Natural killer cell (primary cell): ENCODE measurements around the gene CDC20. TPM values are rescaled to one million over a fixed set of nuclear protein-coding genes. Genes with fewer than 3 reads are reported as not detected.

Experiments used
- ATAC-seq, 3 donors: fragments of 150-1000 bp in 2 of 3; fragments of 200-7000 bp in 1 of 3; cut with Tn5 transposase; 1 replicate in 1 of 3; 2 replicates in 2 of 3; pipeline ENCODE4 v1.10.0; 2021; ENCODE audit warnings: mild to moderate bottlenecking in 2 of 3, moderate library complexity in 2 of 3
- DNase-seq, 2 donors: peaks; one replicate each; pipeline versions ENCODE4 v3.0.0 to v3.0.0-alpha.2; 2013 to 2021; ENCODE audit warnings: mixed read lengths in 1 of 2
- H3K27ac ChIP-seq: one replicate; pipeline ENCODE4 v1.5.1; 2013; ENCODE audit warnings: mild to moderate bottlenecking, low read length
- H3K27me3 ChIP-seq: one replicate; pipeline ENCODE4 v1.6.1; 2013; ENCODE audit warnings: low read length; ENCODE audit not compliant: control insufficient read depth, insufficient read depth
- H3K36me3 ChIP-seq: one replicate; pipeline ENCODE4 v1.6.1; 2013; ENCODE audit warnings: low read length; ENCODE audit not compliant: control insufficient read depth, insufficient read depth
- H3K4me1 ChIP-seq: one replicate; pipeline ENCODE4 v1.6.1; 2013; ENCODE audit warnings: low read length; ENCODE audit not compliant: control insufficient read depth, insufficient read depth
- H3K4me3 ChIP-seq: one replicate; pipeline ENCODE4 v1.5.1; 2013; ENCODE audit warnings: low read length
- H3K9me3 ChIP-seq: one replicate; pipeline ENCODE4 v1.6.1; 2013; ENCODE audit warnings: low read length; ENCODE audit not compliant: control insufficient read depth, insufficient read depth
- H3K27ac Mint-ChIP-seq, 2 donors: one replicate each; pipeline ENCODE4 v1.8.0; 2022; ENCODE audit warnings: mild to moderate bottlenecking in 2 of 2, mixed read lengths in 2 of 2, moderate library complexity in 1 of 2
- H3K27me3 Mint-ChIP-seq, 2 donors: one replicate each; pipeline ENCODE4 v1.8.0; 2022; ENCODE audit warnings: low read depth in 2 of 2, mixed read lengths in 2 of 2
- H3K36me3 Mint-ChIP-seq: one replicate; pipeline ENCODE4 v1.8.0; 2022; ENCODE audit warnings: mixed read lengths
- H3K4me1 Mint-ChIP-seq, 2 donors: one replicate each; pipeline ENCODE4 v1.8.0; 2022; ENCODE audit warnings: mixed read lengths in 2 of 2
- H3K4me3 Mint-ChIP-seq: one replicate; pipeline ENCODE4 v1.8.0; 2022; ENCODE audit warnings: mild to moderate bottlenecking, moderate library complexity, mixed read lengths
- H3K9me3 Mint-ChIP-seq, 2 donors: one replicate each; pipeline ENCODE4 v1.8.0; 2022; ENCODE audit warnings: mixed read lengths in 2 of 2
- CTCF ChIP-seq: fragments of 200-600 bp; IDR thresholded peaks from one replicate; pipeline ENCODE4 v1.8.0; 2022; ENCODE audit warnings: antibody characterized with exemption
- WGBS: methylation state at CpG from one replicate; pipeline ENCODE4 v1.1.7; 2013; ENCODE audit warnings: missing lambda C conversion rate; ENCODE audit not compliant: insufficient coverage; 5-methylcytosine and 5-hydroxymethylcytosine counted together
- intact Hi-C: fragments of 100-400 bp; cut with micrococcal nuclease; formaldehyde crosslinking; loops from one replicate; pipeline ENCODE4 v1.14.2; 2022
- total RNA-seq, 4 donors: library from RNA; stranded (reverse); fragments of 120-200 nt in 1 of 4; gene quantifications; one replicate each; pipeline versions ENCODE4 v1.2.3 to v1.2.4, GENCODE V29; 2013 to 2022

The CDC20 gene
- total RNA-seq, 3 donors from 2014 or later (not counting 1 experiment from before 2014, with no cell fraction given) = 0.50 to 2.4 (median 0.96) TPM

- H3K36me3 Mint-ChIP-seq = peaks cover 24% of the 10 kb centered on the region
- Histone ChIP-seq H3K27ac (no peak overlapping the region), H3K36me3 (peaks cover 44% of the 10 kb centered on the region)
These were observed 29.3 kb downstream of the CDC20 start for GRCh38 chr1:43387976-43388599.

GRCh38 chr1:43388613-43389012 is 29.8 kb downstream of the CDC20 start:
- Histone ChIP-seq H3K27me3 (no peaks in the 10 kb centered on the region), H3K9me3 (no peaks in the 10 kb centered on the region), H3K4me3 (no peak overlapping the region), H3K27ac (no peak overlapping the region), H3K36me3 (peaks cover 38% of the 10 kb centered on the region), H3K4me1 (peaks cover 21% of the 10 kb centered on the region)
- DNase-seq (no peak), ATAC-seq (no peak)
- TF ChIP-seq CTCF = no peak
- 64% methylated on average over 3 of the region's 3 CpGs for WGBS
- Mint-ChIP-seq H3K27me3 (no peaks in the 10 kb centered on the region), H3K27ac (peak overlapping the region; percentile 97 to 100), H3K9me3 (no peaks in the 10 kb centered on the region), H3K4me3 (peak overlapping the region; percentile 100), H3K4me1 (peaks cover 34 to 49% of the 10 kb centered on the region in 2 donors), H3K36me3 (peaks cover 19% of the 10 kb centered on the region)
- intact Hi-C loops = loop anchor here (1.0 kb wide), 2 partner anchors 17 to 21 kb away; no protein-coding TSS in a partner anchor

More at GRCh38 chr1:43387976-43388599, 29.3 kb downstream of the CDC20 start:
- DNase-seq (no peak), ATAC-seq (no peak)
- Histone ChIP-seq H3K4me1 (peaks cover 21% of the 10 kb centered on the region), H3K27me3 (no peaks in the 10 kb centered on the region), H3K4me3 (no peak overlapping the region), H3K9me3 (no peaks in the 10 kb centered on the region)
- no peak for TF ChIP-seq CTCF
- H3K9me3 Mint-ChIP-seq = no peaks in the 10 kb centered on the region
- 92% methylated on average over 4 of the region's 4 CpGs for WGBS
- peak overlapping the region; percentile 97 to 100 for H3K27ac Mint-ChIP-seq
- peak overlapping the region; percentile 100 for H3K4me3 Mint-ChIP-seq
- peaks cover 33 to 45% of the 10 kb centered on the region in 2 donors for H3K4me1 Mint-ChIP-seq
- no peaks in the 10 kb centered on the region for H3K27me3 Mint-ChIP-seq
- intact Hi-C loops = loop anchor here (1.0 kb wide), 1 partner anchor 17 kb away; no protein-coding TSS in a partner anchor

GRCh38 chr1:43389326-43390313 is 30.8 kb downstream of the CDC20 start, which contains the start of the genes MED8 and SZT2:
Gene MED8, minus strand, starts transcription at chr1:43389800. Its CDS starts 36 bp downstream, at chr1:43389764.
Gene SZT2, plus strand, starts transcription at chr1:43389899. Its CDS starts 70 bp downstream, at chr1:43389969.
- ATAC-seq (peak; percentile 95 to 97 (median 96)), DNase-seq (peak; percentile 92 to 96)
- Histone ChIP-seq H3K4me1 (peaks cover 21% of the 10 kb centered on the region), H3K27me3 (no peaks in the 10 kb centered on the region), H3K9me3 (no peaks in the 10 kb centered on the region), H3K36me3 (peaks cover 28% of the 10 kb centered on the region), H3K4me3 (peak within 1 kb of the TSS; percentile 99), H3K27ac (peak within 1 kb of the TSS; percentile 86)
- Mint-ChIP-seq H3K4me1 (peaks cover 38 to 49% of the 10 kb centered on the region in 2 donors), H3K4me3 (peak within 1 kb of the TSS; percentile 100), H3K9me3 (no peaks in the 10 kb centered on the region), H3K36me3 (peaks cover 19% of the 10 kb centered on the region), H3K27ac (peak within 1 kb of the TSS; percentile 97 to 100), H3K27me3 (no peaks in the 10 kb centered on the region)
- WGBS = under 1% methylated on average over 65 of the region's 65 CpGs
- intact Hi-C loops = loop anchor here (1.0 kb wide), 1 partner anchor 22 kb away; no protein-coding TSS in a partner anchor
- TF ChIP-seq CTCF = no peak
